ENCODE results near the gene CAMK1. TPM values are rescaled to one million over a fixed set of nuclear protein-coding genes. Genes with fewer than 3 reads are reported as not detected.

Gene CAMK1
- total RNA-seq, 1 donor: 27.6 TPM

DNA sequence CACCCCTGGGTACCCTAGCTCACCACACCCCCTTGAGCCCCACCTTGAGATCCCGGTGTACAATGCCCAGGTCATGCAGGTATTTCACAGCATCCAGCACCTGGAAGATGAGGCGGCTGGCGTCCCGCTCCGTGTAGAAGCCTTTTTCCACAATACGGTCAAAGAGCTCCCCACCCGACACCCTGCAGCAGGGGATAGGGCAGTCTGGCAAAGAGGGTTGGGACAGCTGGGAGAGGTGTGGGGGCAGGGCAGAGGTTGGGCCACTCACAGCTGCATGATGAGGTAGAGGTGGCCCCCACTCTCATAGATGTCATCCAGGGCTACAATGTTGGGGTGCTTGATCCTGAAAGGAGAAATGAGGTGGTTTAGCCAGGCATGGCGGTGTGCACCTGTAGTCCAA, 6.9 kb downstream of the CAMK1 start:
- no peak for DNase-seq (ENCODE audit: low read depth)
- TF ChIP-seq, protein P1, sequence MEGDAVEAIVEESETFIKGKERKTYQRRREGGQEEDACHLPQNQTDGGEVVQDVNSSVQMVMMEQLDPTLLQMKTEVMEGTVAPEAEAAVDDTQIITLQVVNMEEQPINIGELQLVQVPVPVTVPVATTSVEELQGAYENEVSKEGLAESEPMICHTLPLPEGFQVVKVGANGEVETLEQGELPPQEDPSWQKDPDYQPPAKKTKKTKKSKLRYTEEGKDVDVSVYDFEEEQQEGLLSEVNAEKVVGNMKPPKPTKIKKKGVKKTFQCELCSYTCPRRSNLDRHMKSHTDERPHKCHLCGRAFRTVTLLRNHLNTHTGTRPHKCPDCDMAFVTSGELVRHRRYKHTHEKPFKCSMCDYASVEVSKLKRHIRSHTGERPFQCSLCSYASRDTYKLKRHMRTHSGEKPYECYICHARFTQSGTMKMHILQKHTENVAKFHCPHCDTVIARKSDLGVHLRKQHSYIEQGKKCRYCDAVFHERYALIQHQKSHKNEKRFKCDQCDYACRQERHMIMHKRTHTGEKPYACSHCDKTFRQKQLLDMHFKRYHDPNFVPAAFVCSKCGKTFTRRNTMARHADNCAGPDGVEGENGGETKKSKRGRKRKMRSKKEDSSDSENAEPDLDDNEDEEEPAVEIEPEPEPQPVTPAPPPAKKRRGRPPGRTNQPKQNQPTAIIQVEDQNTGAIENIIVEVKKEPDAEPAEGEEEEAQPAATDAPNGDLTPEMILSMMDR (IDR thresholded peaks at IDR 0.05; ENCODE audit: insufficient read depth, low read depth, low read length): no peak
- H3K4me3 ChIP-seq (ENCODE audit: low read depth, low read length): no peak overlapping the region

DNA sequence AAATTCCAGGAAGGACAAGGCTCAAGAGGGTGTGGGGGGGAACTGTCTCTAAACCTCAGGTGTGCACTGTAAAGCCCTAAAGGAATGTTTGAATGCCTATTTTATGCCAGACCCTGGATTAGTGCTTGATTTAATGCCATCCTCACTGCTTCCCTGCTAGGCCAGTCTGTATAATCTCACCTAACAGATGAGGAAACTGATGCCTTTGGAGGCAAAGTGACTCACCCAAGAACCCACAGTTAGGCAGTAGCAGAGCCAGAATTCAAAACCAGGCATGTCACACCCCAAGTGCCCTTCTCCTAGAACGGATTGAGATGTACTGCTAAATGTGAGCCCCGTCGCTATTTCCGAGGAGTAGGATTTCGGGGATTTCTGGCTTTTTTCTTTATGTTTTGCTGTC, 7.8 kb downstream of the CAMK1 start:
- TF ChIP-seq, protein P1 (IDR thresholded peaks at IDR 0.05; ENCODE audit: insufficient read depth, low read depth, low read length): no peak
- DNase-seq (ENCODE audit: low read depth): no peak

DNA sequence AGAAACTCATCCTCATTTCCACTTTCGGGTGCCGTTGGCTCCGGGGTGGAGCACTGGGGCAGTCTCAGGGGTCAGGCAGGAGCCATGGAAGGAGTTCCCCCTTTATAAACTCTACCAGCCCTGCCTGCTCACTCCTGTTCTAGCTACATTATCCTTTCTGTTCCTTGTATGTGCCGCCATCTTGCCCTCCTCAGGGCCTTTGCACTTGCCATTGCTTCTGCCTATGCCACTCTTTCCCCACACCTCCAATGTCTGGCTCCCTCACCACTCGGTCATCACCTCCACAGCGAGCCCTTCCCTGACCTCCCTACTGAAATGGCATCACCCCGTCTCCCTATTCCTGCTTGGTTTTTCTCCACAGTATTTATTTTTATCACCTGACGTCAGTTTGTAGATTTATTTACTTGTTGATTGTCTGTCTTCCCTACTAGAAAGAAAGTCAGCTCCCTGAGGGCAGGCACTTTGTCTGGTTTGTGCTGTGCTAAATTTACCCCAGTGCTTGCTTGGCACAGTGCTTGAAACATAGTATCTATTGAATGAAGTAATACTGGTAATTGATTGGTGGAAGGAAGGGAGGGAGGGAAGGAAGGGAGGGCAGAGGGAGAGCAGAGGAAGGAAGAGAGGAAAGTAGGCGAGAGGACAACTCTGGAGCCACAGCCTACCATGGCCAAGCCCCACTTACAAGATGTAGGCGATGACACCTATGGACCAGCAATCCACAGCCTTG, 8.8 kb downstream of the CAMK1 start:
- no peak for DNase-seq (ENCODE audit: low read depth)

More for the DNA sequence above, 7.8 kb downstream of the CAMK1 start:
- H3K4me3 ChIP-seq (ENCODE audit: low read depth, low read length): no peak overlapping the region

DNA sequence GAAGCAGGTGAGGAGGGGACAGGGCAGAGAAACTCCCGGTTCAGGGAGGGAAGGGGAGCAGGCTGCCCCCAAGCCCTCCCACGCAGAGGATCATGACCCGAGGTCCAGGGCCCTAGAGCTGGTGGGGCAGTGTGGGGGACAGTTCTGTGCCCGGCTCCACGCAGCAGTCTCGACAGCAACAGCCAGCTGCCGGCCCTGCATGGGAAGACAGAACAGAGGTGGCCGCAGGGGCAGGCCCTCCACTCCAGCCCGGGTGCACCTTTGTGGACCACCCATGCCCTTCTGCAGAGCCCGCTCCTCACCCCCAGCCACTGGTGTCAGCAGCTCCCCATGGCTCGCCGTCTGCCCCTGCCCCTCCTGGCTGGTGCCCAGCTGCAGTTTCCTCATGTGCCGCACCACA, 12.3 kb downstream of the CAMK1 start:
- no peak for DNase-seq (ENCODE audit: low read depth)
- TF ChIP-seq, protein P1 (IDR thresholded peaks at IDR 0.05; ENCODE audit: insufficient read depth, low read depth, low read length): no peak
- no peak overlapping the region for H3K4me3 ChIP-seq (ENCODE audit: low read depth, low read length)

More for the DNA sequence above, 8.8 kb downstream of the CAMK1 start:
- TF ChIP-seq, protein P1 (IDR thresholded peaks at IDR 0.05; ENCODE audit: insufficient read depth, low read depth, low read length): no peak
- H3K4me3 ChIP-seq (ENCODE audit: low read depth, low read length): no peak overlapping the region

DNA sequence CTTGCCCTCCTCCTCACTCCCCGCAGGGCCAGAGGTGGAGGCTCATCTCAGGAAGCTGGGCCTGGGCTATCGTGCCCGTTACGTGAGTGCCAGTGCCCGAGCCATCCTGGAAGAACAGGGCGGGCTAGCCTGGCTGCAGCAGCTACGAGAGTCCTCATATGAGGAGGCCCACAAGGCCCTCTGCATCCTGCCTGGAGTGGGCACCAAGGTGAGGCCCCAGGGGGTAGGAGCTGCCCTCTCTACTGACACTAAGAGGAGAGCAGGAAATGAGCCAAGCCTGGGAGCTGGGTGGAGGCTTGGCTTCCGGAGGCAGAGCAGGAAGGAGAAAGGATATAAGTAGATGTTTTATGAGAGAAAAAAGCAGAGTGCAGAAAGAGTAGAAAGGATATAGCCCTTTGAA, 15.1 kb downstream of the CAMK1 start:
- TF ChIP-seq, protein P1 (IDR thresholded peaks at IDR 0.05; ENCODE audit: insufficient read depth, low read depth, low read length): no peak
- DNase-seq (ENCODE audit: low read depth): no peak
- H3K4me3 ChIP-seq (ENCODE audit: low read depth, low read length): no peak overlapping the region

DNA sequence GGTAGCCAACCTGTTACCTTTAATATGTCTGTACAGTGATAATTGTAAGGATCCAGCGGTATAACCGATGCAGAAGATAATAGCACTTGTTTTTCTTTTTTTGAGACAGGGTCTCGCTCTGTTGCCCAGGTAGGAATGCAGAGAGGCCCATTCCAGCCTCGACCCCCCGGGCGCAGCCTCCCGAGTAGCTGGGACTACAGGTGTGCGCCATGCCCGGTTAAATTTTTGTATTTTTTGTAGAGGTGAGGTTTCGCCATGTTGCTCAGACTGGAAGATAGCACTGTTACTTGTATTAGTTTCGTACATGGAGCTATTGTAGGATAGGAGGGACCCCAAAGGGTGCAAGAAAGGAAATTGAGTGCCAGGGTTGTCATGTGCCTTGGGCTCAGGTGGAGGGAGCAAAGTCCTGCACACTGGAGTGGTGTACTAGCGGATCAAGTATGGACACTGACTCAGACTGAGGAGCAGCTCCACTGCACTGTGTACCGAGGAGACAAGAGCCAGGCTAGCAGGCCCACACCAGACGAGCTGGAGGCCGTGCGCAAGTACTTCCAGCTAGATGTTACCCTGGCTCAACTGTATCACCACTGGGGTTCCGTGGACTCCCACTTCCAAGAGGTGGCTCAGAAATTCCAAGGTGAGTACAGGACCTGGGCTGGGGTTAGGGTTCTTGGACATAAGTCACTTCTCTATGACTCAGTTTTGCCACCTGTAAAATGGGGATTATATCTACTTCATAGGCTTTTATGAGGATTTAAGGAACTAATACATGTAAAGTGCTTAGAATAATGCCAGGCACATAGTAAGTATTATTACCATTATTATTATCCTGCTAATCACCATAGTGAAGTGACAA, 19.0 kb downstream of the CAMK1 start:
- peak overlapping the region; percentile 86 for H3K4me3 ChIP-seq (ENCODE audit: low read depth, low read length)
- TF ChIP-seq, protein P1 (IDR thresholded peaks at IDR 0.05; ENCODE audit: insufficient read depth, low read depth, low read length): no peak
- DNase-seq (ENCODE audit: low read depth): no peak
